GM04503 (cell line): ENCODE results near the gene ARRDC1.
"Not testable (repeated sequence)": the region's sequence is repeated elsewhere in the genome, so short reads cannot be mapped to it uniquely, and the experiment has no call there.

ENCODE experiments used
- DNase-seq: peaks from one replicate; pipeline ENCODE4 v3.0.0-alpha.2; 2012; ENCODE audit warnings: low read depth

ARRDC1 gene

GRCh38 chr9:137605121-137606004, at the start of gene ARRDC1:
ARRDC1 (plus strand) TSS chr9:137605686; CDS start chr9:137605718, 32 bp downstream.
- no peak for DNase-seq

- DNase-seq: no peak
These were observed 49.2 kb upstream of the ARRDC1 start for GRCh38 chr9:137556069-137556838.

GRCh38 chr9:137558127-137558526, 47.4 kb upstream of the ARRDC1 start:
- DNase-seq: no peak

GRCh38 chr9:137564134-137564533, 41.4 kb upstream of the ARRDC1 start:
- DNase-seq: no peak

GRCh38 chr9:137564817-137565411, 40.6 kb upstream of the ARRDC1 start:
- DNase-seq: no peak

- DNase-seq: not testable (repeated sequence)
These were observed 37.0 kb upstream of the ARRDC1 start for GRCh38 chr9:137568445-137568844.

GRCh38 chr9:137569609-137570203, 35.8 kb upstream of the ARRDC1 start:
- DNase-seq: no peak

GRCh38 chr9:137570566-137570965, 34.9 kb upstream of the ARRDC1 start:
- no peak for DNase-seq

GRCh38 chr9:137574192-137574591, 31.3 kb upstream of the ARRDC1 start:
- no peak for DNase-seq

GRCh38 chr9:137575364-137575715, 30.1 kb upstream of the ARRDC1 start:
- no peak for DNase-seq

- no peak for DNase-seq
These were observed 29.6 kb upstream of the ARRDC1 start for GRCh38 chr9:137575716-137576411.

GRCh38 chr9:137578518-137579258, 26.8 kb upstream of the ARRDC1 start, which contains the start of gene DPH7:
DPH7 (minus strand) TSS chr9:137578925; CDS start chr9:137578777, 148 bp downstream.
- peak; percentile 45 for DNase-seq

GRCh38 chr9:137579259-137579604, 26.3 kb upstream of the ARRDC1 start:
- DNase-seq: no peak

GRCh38 chr9:137580209-137580953, 25.1 kb upstream of the ARRDC1 start:
- no peak for DNase-seq

GRCh38 chr9:137580954-137581322, 24.5 kb upstream of the ARRDC1 start:
- DNase-seq: no peak

- no peak for DNase-seq
These were observed 23.9 kb upstream of the ARRDC1 start for GRCh38 chr9:137581361-137582285.

GRCh38 chr9:137582286-137582860, 23.1 kb upstream of the ARRDC1 start:
- no peak for DNase-seq

GRCh38 chr9:137583347-137583746, 22.1 kb upstream of the ARRDC1 start:
- DNase-seq: no peak

GRCh38 chr9:137583957-137584356, 21.5 kb upstream of the ARRDC1 start:
- DNase-seq: no peak
